ENCODE measurements around the gene RNF222. TPM values are rescaled to one million over a fixed set of nuclear protein-coding genes. Genes with fewer than 3 reads are reported as not detected.

RNF222 gene
- total and polyA plus RNA-seq, 2 experiments from 2014 or later = not detected

GRCh38 chr17:8442310-8442709 lies 44.7 kb upstream of the RNF222 start:
- Histone ChIP-seq H3K27me3 (replicated peaks; ENCODE audit: insufficient read depth) (no peaks in the 10 kb centered on the region), H3K4me3 (no peak overlapping the region), H3K9me2 (ENCODE audit: insufficient read depth) (no peaks in the 10 kb centered on the region), H3K79me2 (ENCODE audit: insufficient read depth) (peaks cover 100% of the 10 kb centered on the region), H3K9me3 (ENCODE audit: low read depth) (no peaks in the 10 kb centered on the region), H3K9ac (no peak overlapping the region), H3K4me2 (ENCODE audit: unreplicated experiment) (no peak overlapping the region), H3K27ac (no peak overlapping the region), H3K36me3 (ENCODE audit: low read depth) (peaks cover 46% of the 10 kb centered on the region), H4K20me1 (ENCODE audit: insufficient read depth) (peaks cover 28% of the 10 kb centered on the region), H3F3A (ENCODE audit: insufficient read depth) (peaks cover 31% of the 10 kb centered on the region; the same call in 1 of the 2 replicates), H3K4me1 (ENCODE audit: insufficient read depth) (peaks cover 31% of the 10 kb centered on the region), H2AFZ (no peak overlapping the region)
- WGBS, 2 experiments (ENCODE audit: low coverage in 1 of 2, low lambda C conversion rate in 2 of 2, missing lambda C conversion rate in 2 of 2) = 75 to 76% methylated on average over 2 of the region's 2 CpGs
- DNase-seq = no peak
- in situ Hi-C loops (cut with MboI) = no loop called here
- TF ChIP-seq EZH2phosphoT487 (IDR thresholded peaks at IDR 0.05; ENCODE audit: insufficient read depth, low read depth) = no peak
- TF ChIP-seq EZH2 (IDR thresholded peaks at IDR 0.05; ENCODE audit: insufficient read depth, poor library complexity, severe bottlenecking) = no peak

- Histone ChIP-seq H3K4me2 (ENCODE audit: unreplicated experiment) (peak overlapping the region; percentile 5), H3K4me3 (no peak overlapping the region), H3K9ac (no peak overlapping the region), H3K27me3 (replicated peaks; ENCODE audit: insufficient read depth) (no peaks in the 10 kb centered on the region), H2AFZ (no peak overlapping the region), H4K20me1 (ENCODE audit: insufficient read depth) (peaks cover 29% of the 10 kb centered on the region), H3K79me2 (ENCODE audit: insufficient read depth) (peaks cover 100% of the 10 kb centered on the region), H3K9me2 (ENCODE audit: insufficient read depth) (no peaks in the 10 kb centered on the region), H3K9me3 (ENCODE audit: low read depth) (no peaks in the 10 kb centered on the region), H3K27ac (0 out of 2 replicates have a peak overlapping the region, but pooled peaks have one; percentile 1), H3K36me3 (ENCODE audit: low read depth) (peaks cover 40% of the 10 kb centered on the region), H3F3A (ENCODE audit: insufficient read depth) (peaks cover 31% of the 10 kb centered on the region; the same call in 1 of the 2 replicates), H3K4me1 (ENCODE audit: insufficient read depth) (peaks cover 31% of the 10 kb centered on the region)
- TF ChIP-seq EZH2 (IDR thresholded peaks at IDR 0.05; ENCODE audit: insufficient read depth, poor library complexity, severe bottlenecking) (no peak), EZH2phosphoT487 (IDR thresholded peaks at IDR 0.05; ENCODE audit: insufficient read depth, low read depth) (no peak)
- in situ Hi-C loops (cut with MboI) = no loop called here
- DNase-seq = no peak
- 94% methylated on average over 2 of the region's 2 CpGs for WGBS, 2 experiments (ENCODE audit: low coverage in 1 of 2, low lambda C conversion rate in 2 of 2, missing lambda C conversion rate in 2 of 2)
Measured at GRCh38 chr17:8441690-8442089, 44.1 kb upstream of the RNF222 start.

- Histone ChIP-seq H3K9me2 (ENCODE audit: insufficient read depth) (no peaks in the 10 kb centered on the region), H3K36me3 (ENCODE audit: low read depth) (peaks cover 23% of the 10 kb centered on the region), H3K27me3 (replicated peaks; ENCODE audit: insufficient read depth) (no peaks in the 10 kb centered on the region), H3K4me1 (ENCODE audit: insufficient read depth) (peaks cover 34% of the 10 kb centered on the region), H3K27ac (no peak overlapping the region), H2AFZ (no peak overlapping the region), H3K4me3 (no peak overlapping the region), H3K4me2 (ENCODE audit: unreplicated experiment) (no peak overlapping the region), H3F3A (ENCODE audit: insufficient read depth) (0 out of 2 replicates have a peak, but pooled peaks cover 30% of the 10 kb centered on the region), H3K9ac (no peak overlapping the region), H3K9me3 (ENCODE audit: low read depth) (no peaks in the 10 kb centered on the region), H3K79me2 (ENCODE audit: insufficient read depth) (peaks cover 88% of the 10 kb centered on the region), H4K20me1 (ENCODE audit: insufficient read depth) (peaks cover 29% of the 10 kb centered on the region)
- DNase-seq = no peak
- WGBS, 2 experiments (ENCODE audit: low coverage in 1 of 2, low lambda C conversion rate in 2 of 2, missing lambda C conversion rate in 2 of 2) = 97% methylated on average over 3 of the region's 3 CpGs
- in situ Hi-C loops (cut with MboI) = no loop called here
- no peak for TF ChIP-seq EZH2phosphoT487 (IDR thresholded peaks at IDR 0.05; ENCODE audit: insufficient read depth, low read depth)
- TF ChIP-seq EZH2 (IDR thresholded peaks at IDR 0.05; ENCODE audit: insufficient read depth, poor library complexity, severe bottlenecking) = no peak
Measured at GRCh38 chr17:8439681-8440080, 42.1 kb upstream of the RNF222 start.

- Histone ChIP-seq H3K4me2 (ENCODE audit: unreplicated experiment) (peak overlapping the region; percentile 100), H3K36me3 (ENCODE audit: low read depth) (peaks cover 13% of the 10 kb centered on the region), H3F3A (ENCODE audit: insufficient read depth) (0 out of 2 replicates have a peak, but pooled peaks cover 30% of the 10 kb centered on the region), H3K4me1 (ENCODE audit: insufficient read depth) (peaks cover 34% of the 10 kb centered on the region), H3K4me3 (peak overlapping the region; percentile 97; the same call in 1 of the 2 replicates), H2AFZ (no peak overlapping the region), H3K79me2 (ENCODE audit: insufficient read depth) (peaks cover 76% of the 10 kb centered on the region), H4K20me1 (ENCODE audit: insufficient read depth) (peaks cover 22% of the 10 kb centered on the region; the same call in 1 of the 2 replicates), H3K9me3 (ENCODE audit: low read depth) (no peaks in the 10 kb centered on the region), H3K9ac (no peak overlapping the region), H3K27ac (no peak overlapping the region), H3K9me2 (ENCODE audit: insufficient read depth) (no peaks in the 10 kb centered on the region), H3K27me3 (replicated peaks; ENCODE audit: insufficient read depth) (no peaks in the 10 kb centered on the region)
- WGBS, 2 experiments (ENCODE audit: low coverage in 1 of 2, low lambda C conversion rate in 2 of 2, missing lambda C conversion rate in 2 of 2) = 69 to 74% methylated on average over 5 of the region's 5 CpGs
- DNase-seq = no peak
- in situ Hi-C loops (cut with MboI) = no loop called here
- no peak for TF ChIP-seq EZH2 (IDR thresholded peaks at IDR 0.05; ENCODE audit: insufficient read depth, poor library complexity, severe bottlenecking)
- no peak for TF ChIP-seq EZH2phosphoT487 (IDR thresholded peaks at IDR 0.05; ENCODE audit: insufficient read depth, low read depth)
Measured at GRCh38 chr17:8438441-8438840, 40.8 kb upstream of the RNF222 start.
